H1 (cell line): ENCODE measurements around the gene SPINT1. TPM values are rescaled to one million over a fixed set of nuclear protein-coding genes. Genes with fewer than 3 reads are reported as not detected.

Source experiments
- CTCF ChIA-PET: fragments of 300-600 bp; sonication (Branson Sonifier 250); formaldehyde crosslinking; loops from one replicate; lab custom pipeline; 2021; ENCODE audit not compliant: partially characterized antibody; lab: Charles Lee
- POLR2A ChIA-PET: fragments of 300-600 bp; sonication (Branson Sonifier 250); formaldehyde crosslinking; loops from one replicate; lab custom pipeline; 2021; ENCODE audit warnings: inconsistent platforms; ENCODE audit not compliant: partially characterized antibody; lab: Charles Lee
- DNase-seq, 2 experiments: peaks; one replicate each; pipeline versions ENCODE4 v3.0.0 to v3.0.0-alpha.2; 2010 to 2022; ENCODE audit warnings: low spot score in 2 of 2, low read depth in 1 of 2, mixed read lengths in 1 of 2
- FAIRE-seq: peaks from 2 replicates; lab custom pipeline; 2011; peaks lifted over from hg19 to GRCh38; lab: Jason Lieb, UNC
- H2AFZ ChIP-seq: 2 replicates; pipeline ENCODE4 v1.8.1; 2012; ENCODE audit warnings: low read length, inconsistent platforms
- H2AK5ac ChIP-seq: 2 replicates; pipeline ENCODE4 v1.6.1; 2013; ENCODE audit warnings: low read depth, low read length
- H2BK120ac ChIP-seq: replicated peaks from 2 replicates; pipeline ENCODE3; 2013; ENCODE audit warnings: low read depth, low read length, inconsistent platforms
- H2BK12ac ChIP-seq: 2 replicates; pipeline ENCODE4 v1.6.1; 2013; ENCODE audit warnings: low read depth, low read length
- H2BK15ac ChIP-seq: 2 replicates; pipeline ENCODE4 v1.6.1; 2013; ENCODE audit warnings: low read length
- H2BK20ac ChIP-seq: 2 replicates; pipeline ENCODE4 v1.6.1; 2013; ENCODE audit warnings: low read length
- H2BK5ac ChIP-seq: 2 replicates; pipeline ENCODE4 v1.6.1; 2013; ENCODE audit warnings: low read depth, low read length
- H3K14ac ChIP-seq: 2 replicates; pipeline ENCODE4 v1.6.1; 2013; ENCODE audit warnings: inconsistent platforms; ENCODE audit not compliant: insufficient read length
- H3K18ac ChIP-seq: 2 replicates; pipeline ENCODE4 v1.6.1; 2013; ENCODE audit warnings: low read length; ENCODE audit errors: extremely low read depth
- H3K23ac ChIP-seq: 2 replicates; pipeline ENCODE4 v1.6.1; 2013; ENCODE audit warnings: inconsistent platforms; ENCODE audit not compliant: insufficient read length
- H3K23me2 ChIP-seq: 2 replicates; pipeline ENCODE4 v1.6.1; 2013; ENCODE audit warnings: low read depth, low read length
- H3K27ac ChIP-seq: 2 replicates; pipeline ENCODE4 v1.6.1; 2011; ENCODE audit warnings: low read depth, low read length, inconsistent platforms
- H3K27me3 ChIP-seq, 4 experiments: replicated peaks in 1 of 4; 1 replicate in 1 of 4; 2 replicates in 3 of 4; pipeline versions ENCODE4 v1.6.1 to v1.8.1; 2011 to 2013; ENCODE audit warnings: low read length in 3 of 4, mild to moderate bottlenecking in 3 of 4, inconsistent platforms in 2 of 4, mixed read lengths in 2 of 4, moderate library complexity in 1 of 4; ENCODE audit not compliant: control insufficient read depth in 3 of 4, insufficient read depth in 3 of 4; ENCODE audit errors: extremely low read depth in 1 of 4
- H3K36me3 ChIP-seq, 4 experiments: 2 replicates each; pipeline versions ENCODE4 v1.6.1 to v1.8.1; 2011 to 2013; ENCODE audit warnings: mild to moderate bottlenecking in 4 of 4, low read length in 3 of 4, moderate library complexity in 2 of 4, control low read depth in 1 of 4, inconsistent platforms in 1 of 4; ENCODE audit not compliant: insufficient read depth in 4 of 4, control insufficient read depth in 2 of 4
- H3K4ac ChIP-seq: replicated peaks from 2 replicates; pipeline ENCODE3; 2013; ENCODE audit warnings: low read length, low read depth, mixed read lengths, inconsistent platforms; ENCODE audit not compliant: insufficient read length
- H3K4me1 ChIP-seq, 4 experiments: replicated peaks in 1 of 4; 1 replicate in 1 of 4; 2 replicates in 3 of 4; pipeline versions ENCODE4 v1.6.1 to v1.8.1; 2011 to 2013; ENCODE audit warnings: low read length in 3 of 4, inconsistent platforms in 2 of 4, mixed read lengths in 1 of 4; ENCODE audit not compliant: insufficient read depth in 4 of 4, control insufficient read depth in 3 of 4
- H3K4me2 ChIP-seq, 2 experiments: 2 replicates each; pipeline versions ENCODE4 v1.6.1 to v1.8.1; 2011 to 2013; ENCODE audit warnings: low read depth in 2 of 2, low read length in 2 of 2, control low read depth in 1 of 2, inconsistent platforms in 1 of 2, mild to moderate bottlenecking in 1 of 2; ENCODE audit not compliant: insufficient read depth in 1 of 2
- H3K4me3 ChIP-seq, 4 experiments: fragments of 200-600, 300-600 bp in 1 of 4; sonication (generic), shearing (Covaris generic), sonication (Bioruptor Twin) in 1 of 4; 2 replicates each; pipeline versions ENCODE4 v1.5.1 to v1.8.1; 2011 to 2016; ENCODE audit warnings: low read length in 4 of 4, low read depth in 3 of 4, control low read depth in 2 of 4, inconsistent platforms in 2 of 4, mild to moderate bottlenecking in 2 of 4, mixed read lengths in 1 of 4, moderate library complexity in 1 of 4; ENCODE audit not compliant: insufficient read depth in 2 of 4; ENCODE audit errors: extremely low read depth in 1 of 4
- H3K56ac ChIP-seq: replicated peaks from 2 replicates; pipeline ENCODE3; 2013; ENCODE audit warnings: low read depth, mild to moderate bottlenecking, mixed read lengths, low read length, inconsistent platforms; ENCODE audit not compliant: insufficient read length
- H3K79me1 ChIP-seq: 2 replicates; pipeline ENCODE4 v1.6.1; 2013; ENCODE audit warnings: low read depth, low read length, control low read depth
- H3K79me2 ChIP-seq, 2 experiments: 2 replicates each; pipeline versions ENCODE4 v1.6.1 to v1.8.1; 2012 to 2013; ENCODE audit warnings: low read length in 2 of 2, mild to moderate bottlenecking in 2 of 2, inconsistent platforms in 1 of 2; ENCODE audit not compliant: insufficient read depth in 2 of 2, control insufficient read depth in 1 of 2
- H3K9ac ChIP-seq, 4 experiments: replicated peaks in 1 of 4; 1 replicate in 1 of 4; 2 replicates in 3 of 4; pipeline versions ENCODE4 v1.6.1 to v1.8.1; 2011 to 2013; ENCODE audit warnings: low read depth in 3 of 4, low read length in 3 of 4, control low read depth in 2 of 4, mild to moderate bottlenecking in 2 of 4, moderate library complexity in 2 of 4, inconsistent platforms in 1 of 4; ENCODE audit errors: extremely low read depth in 1 of 4
- H3K9me3 ChIP-seq, 2 experiments: 2 replicates each; pipeline versions ENCODE4 v1.6.1 to v1.8.1; 2012 to 2013; ENCODE audit warnings: mild to moderate bottlenecking in 2 of 2, moderate library complexity in 2 of 2, control low read depth in 1 of 2, inconsistent platforms in 1 of 2, low read depth in 1 of 2, low read length in 1 of 2, mixed read lengths in 1 of 2; ENCODE audit not compliant: insufficient read depth in 2 of 2
- H4K20me1 ChIP-seq, 2 experiments: replicated peaks in 1 of 2; 2 replicates each; pipeline versions ENCODE3 to v1.8.1; 2011 to 2013; ENCODE audit warnings: inconsistent platforms in 2 of 2, low read length in 2 of 2, mild to moderate bottlenecking in 1 of 2; ENCODE audit not compliant: insufficient read depth in 2 of 2, control insufficient read depth in 1 of 2
- H4K5ac ChIP-seq: 2 replicates; pipeline ENCODE4 v1.6.1; 2013; ENCODE audit warnings: low read length, low read depth, mixed read lengths, inconsistent platforms; ENCODE audit not compliant: insufficient read length
- H4K8ac ChIP-seq: 2 replicates; pipeline ENCODE4 v1.8.0; 2013; ENCODE audit warnings: mild to moderate bottlenecking, moderate library complexity, low read length, inconsistent platforms; ENCODE audit not compliant: insufficient read depth; ENCODE audit errors: extremely low read depth
- H4K91ac ChIP-seq: replicated peaks from 2 replicates; pipeline ENCODE3; 2013; ENCODE audit warnings: low read length, mixed read lengths, inconsistent platforms; ENCODE audit not compliant: insufficient read length
- BACH1 ChIP-seq: IDR thresholded peaks from 2 replicates; pipeline ENCODE4 v1.6.1; 2012; ENCODE audit warnings: low read length, improper control_type of control experiment
- BRCA1 ChIP-seq: IDR thresholded peaks from 2 replicates; pipeline ENCODE4 v1.6.1; 2012; ENCODE audit warnings: low read depth, low read length, improper control_type of control experiment
- CEBPB ChIP-seq: IDR thresholded peaks from 2 replicates; pipeline ENCODE4 v1.6.1; 2012; ENCODE audit warnings: low read depth, low read length
- GTF2F1 ChIP-seq: IDR thresholded peaks from 2 replicates; pipeline ENCODE4 v1.6.1; 2012; ENCODE audit warnings: low read depth, low read length, improper control_type of control experiment, borderline replicate concordance
- HDAC6 ChIP-seq: IDR thresholded peaks from one replicate; pipeline ENCODE4 v1.7.1; 2012; ENCODE audit warnings: low read depth, mild to moderate bottlenecking, inconsistent platforms, low read length, moderate library complexity
- KDM5A ChIP-seq: fragments of 200-600 bp; IDR thresholded peaks from 2 replicates; pipeline ENCODE4 v1.7.1; 2012; ENCODE audit warnings: mild to moderate bottlenecking, low read length, inconsistent platforms, mixed read lengths
- RXRA ChIP-seq: IDR thresholded peaks from 2 replicates; pipeline ENCODE4 v1.6.1; 2011; ENCODE audit warnings: low read depth, mild to moderate bottlenecking, low read length, moderate library complexity; ENCODE audit not compliant: insufficient read depth
- SAP30 ChIP-seq: fragments of 300-600 bp; sonication (generic); IDR thresholded peaks from 2 replicates; pipeline ENCODE4 v1.7.1; 2012; ENCODE audit warnings: low read length, moderate library complexity, mild to moderate bottlenecking, inconsistent platforms; ENCODE audit not compliant: insufficient read depth, insufficient replicate concordance
- SIX5 ChIP-seq: IDR thresholded peaks from 2 replicates; pipeline ENCODE4 v1.6.1; 2011; ENCODE audit warnings: mild to moderate bottlenecking, low read depth, low read length
- SP1 ChIP-seq: IDR thresholded peaks from 2 replicates; pipeline ENCODE4 v1.6.1; 2011; ENCODE audit warnings: low read depth, low read length
- SUZ12 ChIP-seq: fragments of 200-600 bp; sonication (generic); IDR thresholded peaks from 2 replicates; pipeline ENCODE4 v1.6.1; 2012; ENCODE audit warnings: mild to moderate bottlenecking, inconsistent platforms, low read length, moderate library complexity, mixed read lengths
- TAF1 ChIP-seq: IDR thresholded peaks from 2 replicates; pipeline ENCODE4 v1.6.1; 2011; ENCODE audit warnings: mild to moderate bottlenecking, low read depth, low read length
- YY1 ChIP-seq: IDR thresholded peaks from 2 replicates; pipeline ENCODE4 v1.6.1; 2011; ENCODE audit warnings: low read depth, mild to moderate bottlenecking, low read length
- ZNF274 ChIP-seq: IDR thresholded peaks from 2 replicates; pipeline ENCODE4 v1.7.0; 2012; ENCODE audit warnings: low read length, borderline replicate concordance; ENCODE audit errors: extremely low read depth
- WGBS, 2 experiments: shearing (Covaris generic) in 1 of 2; methylation state at CpG; one replicate each; pipeline versions ENCODE4 v1.1.6 to v1.1.7; 2013 to 2015; ENCODE audit warnings: low lambda C conversion rate in 2 of 2, mixed read lengths in 2 of 2, inconsistent platforms in 1 of 2, low coverage in 1 of 2, missing lambda C conversion rate in 1 of 2; ENCODE audit not compliant: insufficient replicate concordance in 2 of 2, insufficient coverage in 1 of 2, insufficient read length in 1 of 2; ENCODE audit errors: extremely low coverage in 1 of 2, missing lambda C conversion rate in 1 of 2; 5-methylcytosine and 5-hydroxymethylcytosine counted together
- polyA plus RNA-seq, 7 experiments: library from polyadenylated mRNA; depleted of rRNA in 3 of 7; stranded (reverse) in 5 of 7; unstranded in 2 of 7; fragments of >200 nt in 5 of 7; fragments of 200-250 nt in 2 of 7; gene quantifications; 1 replicate in 5 of 7; 2 replicates in 1 of 7; 4 replicates in 1 of 7; pipeline versions ENCODE4 v1.2.1 to v1.2.3, GENCODE V29; 2011 to 2013; ENCODE audit warnings: missing spikeins in 2 of 7, mixed read lengths in 2 of 7
- total RNA-seq: library from RNA; stranded (reverse); fragmentation: NEBNext Ultra II Directional; extraction: Animal tissue kit (Norgen Biotek cat#: 25700); gene quantifications from 2 replicates; pipeline ENCODE4 v1.2.1, GENCODE V29; 2021

The SPINT1 gene
- total and polyA plus RNA-seq, 2 of the 8 experiments (the other 6 are each of a cell fraction or from before 2014, with no cell fraction given), result 117 to 155 TPM

GRCh38 chr15:40815042-40815698 lies 28.7 kb upstream of the SPINT1 start:
- H3K27ac ChIP-seq, result no peak overlapping the region
- H2BK20ac ChIP-seq, result no peak overlapping the region
- WGBS, 2 experiments, result 77% methylated on average over 4 of the region's 4 CpGs; no CpG with 5 or more reads in 1 of the 2 experiments
- TF ChIP-seq TAF1 (no peak), SIX5 (no peak), SAP30 (no peak), BACH1 (no peak), ZNF274 (no peak), CEBPB (no peak), GTF2F1 (no peak), SP1 (no peak), KDM5A (no peak), YY1 (no peak), HDAC6 (no peak), RXRA (no peak), BRCA1 (no peak), SUZ12 (no peak)

More at GRCh38 chr15:40815042-40815698, 28.7 kb upstream of the SPINT1 start:
- Histone ChIP-seq H3K27me3 (no peaks in the 10 kb centered on the region), H3K18ac (no peak overlapping the region), H4K8ac (no peak overlapping the region), H3K36me3 (peaks cover 0 to 2% (median 0%) of the 10 kb centered on the region in 4 experiments; a peak in 1 of 8 replicates), H2BK120ac (no peak overlapping the region), H3K79me2 (no peaks in the 10 kb centered on the region), H3K23ac (no peak overlapping the region), H3K56ac (no peak overlapping the region), H2BK15ac (no peak overlapping the region), H3K9ac (no peak overlapping the region), H3K4ac (no peak overlapping the region), H3K14ac (no peak overlapping the region), H4K91ac (no peak overlapping the region), H3K9me3 (no peaks in the 10 kb centered on the region), H3K79me1 (no peaks in the 10 kb centered on the region), H2BK12ac (no peak overlapping the region), H2AK5ac (no peak overlapping the region), H3K4me2 (no peak overlapping the region), H3K4me3 (no peak overlapping the region), H2BK5ac (no peak overlapping the region; the same call in 1 of the 2 replicates), H2AFZ (no peak overlapping the region), H3K23me2 (no peaks in the 10 kb centered on the region), H3K4me1 (no peaks in the 10 kb centered on the region), H4K5ac (no peak overlapping the region), H4K20me1 (no peaks in the 10 kb centered on the region)
- ChIA-PET CTCF (interaction anchor here (0.6 to 2.7 kb wide), 13 partner anchors 11 to 107 kb away, joined by 3 to 7 read pairs (median 4); partner anchors contain the start of gene VPS18), POLR2A (interaction anchor here (1.2 kb wide), 1 partner anchor 42 kb away, joined by 3 read pairs; no protein-coding TSS in a partner anchor)
- DNase-seq (no peak), FAIRE-seq (no peak)
